ENCODE measurements around the gene KCNAB3.
"Not testable (repeated sequence)": the region's sequence is repeated elsewhere in the genome, so short reads cannot be mapped to it uniquely, and the experiment has no call there.

The KCNAB3 gene

DNA sequence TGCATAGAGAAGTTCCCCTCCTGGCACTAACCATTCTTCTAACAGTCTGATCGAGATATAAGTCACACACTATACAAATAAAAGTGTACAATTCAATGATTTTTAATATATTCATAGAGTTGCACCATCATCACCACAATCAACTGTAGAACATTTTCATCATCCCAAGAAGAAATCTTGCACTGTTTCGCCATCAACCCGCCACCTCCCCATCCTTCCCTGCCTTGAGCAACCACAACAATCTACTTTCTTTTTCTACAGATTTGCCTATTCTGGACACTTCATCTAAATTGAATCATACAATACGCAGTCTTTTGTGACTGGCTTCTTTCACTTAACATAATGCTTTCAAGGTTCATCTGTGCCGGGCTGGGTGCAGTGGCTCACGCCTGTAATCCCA lies 39.8 kb upstream of the KCNAB3 start:
- no peak for TF ChIP-seq CTCF (IDR thresholded peaks at IDR 0.05; ENCODE audit: low read depth, low read length, missing control alignments)
- DNase-seq (ENCODE audit: extremely low read depth, low read depth) = no peak
- no peak overlapping the region for H3K4me3 ChIP-seq (replicated peaks; ENCODE audit: low read depth, low read length)

GRCh38 chr17:7967751-7968150 lies 38.1 kb upstream of the KCNAB3 start:
- DNase-seq (ENCODE audit: extremely low read depth, low read depth) = no peak
- no peak overlapping the region for H3K4me3 ChIP-seq (replicated peaks; ENCODE audit: low read depth, low read length)
- TF ChIP-seq CTCF (IDR thresholded peaks at IDR 0.05; ENCODE audit: low read depth, low read length, missing control alignments) = no peak

DNA sequence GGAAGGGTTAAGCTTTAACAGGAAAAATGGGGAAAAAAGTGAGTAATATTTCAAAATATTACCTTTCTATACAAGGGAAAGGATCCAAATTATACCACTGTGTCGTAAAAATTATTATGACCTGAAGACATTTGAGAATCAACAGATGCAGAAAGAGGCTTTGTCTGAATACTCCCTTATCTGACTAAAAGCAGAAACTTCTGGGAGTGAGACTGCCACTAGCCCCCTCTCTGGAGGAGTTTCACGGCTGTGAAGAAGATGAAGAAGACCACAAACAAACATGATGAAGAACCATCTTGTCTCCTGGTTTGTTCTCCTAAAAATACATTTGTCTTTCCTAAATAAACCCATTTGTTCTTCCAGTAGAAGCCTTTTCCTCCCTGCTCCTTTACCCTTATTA lies 31.8 kb upstream of the KCNAB3 start:
- DNase-seq (ENCODE audit: extremely low read depth, low read depth) = no peak
- no peak overlapping the region for H3K4me3 ChIP-seq (replicated peaks; ENCODE audit: low read depth, low read length)
- no peak for TF ChIP-seq CTCF (IDR thresholded peaks at IDR 0.05; ENCODE audit: low read depth, low read length, missing control alignments)

DNA sequence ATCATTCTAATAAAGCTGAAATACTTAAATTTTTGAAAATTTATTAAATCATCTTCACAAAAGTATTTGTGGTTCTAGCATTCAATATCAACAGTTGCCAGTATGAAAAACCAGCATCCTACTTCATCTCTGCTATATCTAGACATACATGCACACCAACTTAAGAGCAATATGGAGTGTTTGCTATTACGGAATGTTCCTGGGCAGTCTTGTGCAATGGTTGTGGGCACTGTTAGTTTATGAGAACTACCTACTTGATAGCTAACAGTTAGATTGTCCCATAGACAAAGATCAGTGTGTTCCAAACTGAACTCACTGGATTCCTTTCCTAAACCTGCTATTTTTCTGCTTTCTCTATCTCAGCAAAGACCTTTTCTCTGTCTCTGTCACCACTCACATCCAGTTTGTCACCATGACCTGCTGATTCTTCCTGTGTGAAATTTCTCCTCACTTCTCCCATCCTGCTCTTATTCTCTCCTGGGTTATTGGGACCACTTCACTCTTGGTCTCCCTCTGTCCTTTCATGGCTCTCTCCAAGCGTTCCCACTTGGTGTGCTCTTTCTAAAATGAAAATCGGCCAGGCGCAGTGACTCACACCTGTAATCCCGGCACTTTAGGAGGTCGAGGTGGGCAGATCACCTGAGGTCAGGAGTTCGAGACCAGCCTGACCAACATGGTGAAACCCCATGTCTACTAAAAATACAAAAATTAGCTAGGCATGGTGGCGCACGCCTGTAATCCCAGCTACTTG lies 30.0 kb upstream of the KCNAB3 start:
- no peak for DNase-seq (ENCODE audit: extremely low read depth, low read depth)
- no peak for TF ChIP-seq CTCF (IDR thresholded peaks at IDR 0.05; ENCODE audit: low read depth, low read length, missing control alignments)
- H3K4me3 ChIP-seq (replicated peaks; ENCODE audit: low read depth, low read length) = no peak overlapping the region

DNA sequence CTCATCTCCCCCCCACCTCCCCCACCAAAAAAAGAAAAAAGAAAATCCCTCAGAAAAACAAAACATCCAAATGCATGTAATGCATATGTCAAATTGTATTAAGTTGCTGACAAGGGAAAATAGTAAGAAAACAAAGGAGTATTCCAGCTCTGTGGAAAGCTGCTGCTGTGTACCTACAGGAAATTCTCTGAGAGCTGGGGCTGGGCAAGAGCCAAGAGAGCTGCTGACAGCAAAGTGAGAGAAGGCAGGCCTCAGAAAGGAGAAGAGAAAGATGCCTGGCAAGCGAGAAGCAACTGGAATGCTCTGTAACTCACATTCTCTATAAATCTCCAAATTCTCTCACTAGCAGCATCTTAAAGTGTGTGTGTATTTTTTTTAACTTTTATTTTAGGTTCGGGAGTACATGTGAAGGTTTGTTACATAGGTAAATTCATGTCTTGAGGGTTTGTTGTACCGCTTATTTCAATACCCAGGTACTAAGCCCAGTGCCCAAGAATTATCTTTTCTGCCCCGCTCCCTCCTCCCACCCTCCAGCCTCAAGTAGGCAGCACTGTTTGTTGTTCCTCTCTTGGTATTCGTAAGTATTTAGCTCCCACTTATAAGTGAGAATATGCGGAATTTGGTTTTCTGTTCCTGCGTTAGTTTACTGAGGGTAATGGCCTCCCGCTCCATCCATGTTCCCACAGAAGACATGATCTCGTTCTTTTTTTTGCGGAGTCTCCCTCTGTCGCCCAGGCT lies 26.7 kb upstream of the KCNAB3 start:
- no peak for TF ChIP-seq CTCF (IDR thresholded peaks at IDR 0.05; ENCODE audit: low read depth, low read length, missing control alignments)
- H3K4me3 ChIP-seq (replicated peaks; ENCODE audit: low read depth, low read length) = no peak overlapping the region
- DNase-seq (ENCODE audit: extremely low read depth, low read depth) = no peak

GRCh38 chr17:7955414-7956227 lies 26.0 kb upstream of the KCNAB3 start:
- DNase-seq (ENCODE audit: extremely low read depth, low read depth) = no peak

GRCh38 chr17:7953266-7953665 lies 23.6 kb upstream of the KCNAB3 start:
- H3K4me3 ChIP-seq (replicated peaks; ENCODE audit: low read depth, low read length); DNase-seq (ENCODE audit: extremely low read depth, low read depth): not testable (repeated sequence)

More at GRCh38 chr17:7955414-7956227, 26.0 kb upstream of the KCNAB3 start:
- TF ChIP-seq CTCF (IDR thresholded peaks at IDR 0.05; ENCODE audit: low read depth, low read length, missing control alignments) = no peak
- H3K4me3 ChIP-seq (replicated peaks; ENCODE audit: low read depth, low read length) = no peak overlapping the region
